Astrocyte (in vitro differentiated cells and primary cell): ENCODE measurements around the gene ZEB1.

Experiments
- EZH2 ChIP-seq: IDR thresholded peaks from 2 replicates; pipeline ENCODE4 v1.6.1; 2012; ENCODE audit warnings: mild to moderate bottlenecking, low read length, inconsistent platforms; ENCODE audit not compliant: insufficient read depth
- TF ChIP-seq, protein P1 (sequence below): IDR thresholded peaks from 2 replicates; pipeline ENCODE4 v1.5.1; 2011; ENCODE audit warnings: low read depth, mild to moderate bottlenecking, inconsistent platforms, low read length, moderate library complexity; ENCODE audit not compliant: insufficient read depth

DNA sequence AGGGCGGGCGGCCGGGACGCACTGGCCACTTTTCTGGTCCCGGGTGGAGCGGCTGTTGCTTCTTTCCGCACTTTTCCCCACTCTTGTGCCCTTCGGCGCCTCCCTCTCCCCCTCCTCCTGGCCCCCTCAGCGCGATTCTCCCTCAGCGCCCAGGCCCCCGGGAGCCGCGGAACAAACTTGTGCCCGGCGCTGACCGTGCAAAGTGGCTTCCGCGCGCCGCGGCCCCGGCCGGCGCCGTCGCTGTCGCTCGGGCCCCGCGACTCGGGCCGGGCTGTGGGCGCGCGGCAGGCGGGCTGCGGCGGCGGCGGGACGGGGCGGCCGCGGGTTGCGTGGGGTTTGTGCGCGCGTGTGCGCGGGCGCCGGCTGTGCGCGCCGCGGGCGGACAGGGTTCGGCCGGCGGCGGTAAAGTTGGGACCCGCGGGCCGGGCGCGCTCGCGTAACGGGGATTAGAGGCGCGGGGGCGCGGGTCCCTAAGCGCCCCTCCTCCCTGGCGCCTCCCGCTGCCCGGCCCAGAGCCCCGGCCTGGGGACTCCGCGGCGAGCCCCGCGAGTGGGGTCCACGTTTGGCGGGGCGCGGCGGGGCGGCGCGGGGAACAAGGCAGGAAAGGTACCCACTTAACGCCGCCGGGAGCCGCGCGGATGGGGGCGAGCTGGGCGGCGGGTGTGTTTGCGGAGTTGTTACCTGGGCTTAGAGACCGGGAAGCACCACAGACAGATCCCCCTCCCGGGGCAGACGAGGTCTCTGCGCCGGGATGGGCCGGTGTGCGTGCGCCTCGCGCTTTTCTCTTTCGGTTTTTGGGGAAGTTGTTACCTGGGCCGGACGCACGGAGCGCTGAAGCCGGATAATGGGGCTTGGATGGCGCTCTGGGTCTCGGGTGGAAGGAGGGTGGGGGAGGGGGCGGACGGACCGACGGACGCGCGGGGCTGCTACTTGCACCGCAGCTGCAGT, 860 bp downstream of the ZEB1 start:
- TF ChIP-seq, protein P1, sequence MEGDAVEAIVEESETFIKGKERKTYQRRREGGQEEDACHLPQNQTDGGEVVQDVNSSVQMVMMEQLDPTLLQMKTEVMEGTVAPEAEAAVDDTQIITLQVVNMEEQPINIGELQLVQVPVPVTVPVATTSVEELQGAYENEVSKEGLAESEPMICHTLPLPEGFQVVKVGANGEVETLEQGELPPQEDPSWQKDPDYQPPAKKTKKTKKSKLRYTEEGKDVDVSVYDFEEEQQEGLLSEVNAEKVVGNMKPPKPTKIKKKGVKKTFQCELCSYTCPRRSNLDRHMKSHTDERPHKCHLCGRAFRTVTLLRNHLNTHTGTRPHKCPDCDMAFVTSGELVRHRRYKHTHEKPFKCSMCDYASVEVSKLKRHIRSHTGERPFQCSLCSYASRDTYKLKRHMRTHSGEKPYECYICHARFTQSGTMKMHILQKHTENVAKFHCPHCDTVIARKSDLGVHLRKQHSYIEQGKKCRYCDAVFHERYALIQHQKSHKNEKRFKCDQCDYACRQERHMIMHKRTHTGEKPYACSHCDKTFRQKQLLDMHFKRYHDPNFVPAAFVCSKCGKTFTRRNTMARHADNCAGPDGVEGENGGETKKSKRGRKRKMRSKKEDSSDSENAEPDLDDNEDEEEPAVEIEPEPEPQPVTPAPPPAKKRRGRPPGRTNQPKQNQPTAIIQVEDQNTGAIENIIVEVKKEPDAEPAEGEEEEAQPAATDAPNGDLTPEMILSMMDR, result no peak
- no peak for TF ChIP-seq EZH2
